NCI-H2196 treated with DMSO at 0.1 percent for 48 hours (cell line): ENCODE data around the gene LCP2.

Source experiments
- DNase-seq: peaks from one replicate; lab custom pipeline; 2025; ENCODE audit not compliant: unreplicated experiment; lab: John Stamatoyannopoulos, UW

The LCP2 gene

GRCh38 chr5:170219615-170220014 is 78.0 kb downstream of the LCP2 start:
- no peak for DNase-seq

GRCh38 chr5:170218726-170219125 is 78.9 kb downstream of the LCP2 start:
- DNase-seq = no peak

- no peak for DNase-seq
Measured at GRCh38 chr5:170217831-170218230, 79.7 kb downstream of the LCP2 start.

GRCh38 chr5:170216257-170216864 is 81.2 kb downstream of the LCP2 start:
- DNase-seq = no peak

GRCh38 chr5:170211575-170212334 is 85.8 kb downstream of the LCP2 start:
- no peak for DNase-seq

GRCh38 chr5:170206958-170207357 is 90.6 kb downstream of the LCP2 start:
- DNase-seq = no peak

- no peak for DNase-seq
Measured at GRCh38 chr5:170206216-170206615, 91.4 kb downstream of the LCP2 start.

- DNase-seq = no peak
Measured at GRCh38 chr5:170204202-170204601, 93.4 kb downstream of the LCP2 start.

GRCh38 chr5:170202117-170202516 is 95.5 kb downstream of the LCP2 start:
- no peak for DNase-seq

- no peak for DNase-seq
Measured at GRCh38 chr5:170201311-170201710, 96.3 kb downstream of the LCP2 start.

- DNase-seq = no peak
Measured at GRCh38 chr5:170200876-170201275, 96.7 kb downstream of the LCP2 start.
